NCI-H187 (cell line): Measurements from ENCODE around the gene UVRAG.

ENCODE experiments used
- DNase-seq, 2 experiments: peaks; one replicate each; lab custom pipeline; 2025; lab: John Stamatoyannopoulos, UW

Gene UVRAG

DNA sequence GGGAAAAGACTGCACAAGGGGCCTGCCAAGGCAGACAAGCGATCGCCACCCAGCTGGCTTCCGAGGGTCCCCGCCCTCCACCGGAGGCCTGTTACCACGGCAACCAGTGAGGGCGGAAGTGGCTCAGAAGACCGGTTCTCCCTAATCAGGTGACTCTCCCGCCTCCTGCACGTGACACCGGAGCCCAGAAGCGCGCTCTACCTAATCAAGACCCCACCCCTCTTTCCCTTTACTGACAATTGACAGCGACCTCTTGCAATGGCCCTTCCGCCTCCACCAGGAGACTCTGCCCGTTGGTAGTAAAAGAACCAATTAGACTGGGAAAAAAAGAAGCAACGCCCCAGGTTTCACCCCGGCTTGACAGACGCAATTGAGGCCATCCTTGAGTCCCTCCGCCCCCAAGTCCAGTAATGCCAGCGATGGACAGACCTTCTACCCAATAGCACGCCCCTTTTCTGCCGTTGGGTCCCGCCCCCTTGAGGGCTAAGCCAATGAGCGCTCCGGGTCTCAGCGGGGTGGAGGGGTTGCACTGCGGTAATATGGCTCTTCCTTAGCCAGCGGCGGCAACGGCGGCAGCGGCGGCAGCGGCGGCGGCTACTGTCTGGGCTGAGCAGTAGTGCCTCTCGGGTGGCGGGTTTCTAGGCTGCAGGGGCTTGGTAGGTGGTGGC, at the start of gene UVRAG:
UVRAG (plus strand) TSS at position 534 of the 668 bp plus-strand sequence. CDS start 198 bp downstream, outside the sequence.
- peak; percentile 99 to 100 for DNase-seq

DNA sequence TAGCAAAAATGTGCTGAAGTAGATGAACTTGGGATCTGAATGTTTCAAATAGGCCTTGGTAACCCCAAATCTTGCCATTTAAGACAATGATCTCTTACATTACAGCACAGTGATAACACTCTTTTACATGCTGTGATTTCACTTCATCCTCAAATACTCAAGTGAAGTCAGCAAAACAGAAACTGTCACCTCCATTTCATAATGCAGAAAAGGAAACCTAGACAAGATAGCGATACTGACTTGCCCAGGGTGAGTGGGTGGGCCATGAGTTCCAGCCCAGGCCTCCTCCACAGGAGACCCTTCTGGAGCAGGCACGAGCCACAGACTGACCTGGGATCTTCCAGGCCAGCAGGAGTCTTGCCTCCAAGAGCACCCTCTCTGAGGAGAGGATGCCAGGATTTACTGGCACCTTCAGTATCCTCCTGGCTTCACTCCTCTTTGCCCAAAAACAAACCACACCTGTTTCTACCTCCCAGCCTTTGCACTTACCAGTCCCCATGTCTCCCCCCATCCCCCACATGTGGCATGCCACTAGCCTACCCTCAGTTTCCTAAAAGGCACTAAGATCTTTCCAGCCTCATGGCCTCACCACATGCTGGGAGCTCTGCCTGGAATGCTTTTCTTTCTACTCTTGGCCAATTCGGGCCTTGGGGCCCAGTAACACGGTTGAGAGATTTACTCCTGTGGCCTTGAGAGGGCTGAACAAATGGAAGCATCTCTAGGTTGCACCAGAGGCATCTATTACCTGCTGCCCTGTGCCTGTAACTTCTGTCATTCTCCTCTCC, 48.4 kb upstream of the UVRAG start:
- DNase-seq: no peak

GRCh38 chr11:75767228-75767572, 47.8 kb upstream of the UVRAG start:
- DNase-seq: no peak

DNA sequence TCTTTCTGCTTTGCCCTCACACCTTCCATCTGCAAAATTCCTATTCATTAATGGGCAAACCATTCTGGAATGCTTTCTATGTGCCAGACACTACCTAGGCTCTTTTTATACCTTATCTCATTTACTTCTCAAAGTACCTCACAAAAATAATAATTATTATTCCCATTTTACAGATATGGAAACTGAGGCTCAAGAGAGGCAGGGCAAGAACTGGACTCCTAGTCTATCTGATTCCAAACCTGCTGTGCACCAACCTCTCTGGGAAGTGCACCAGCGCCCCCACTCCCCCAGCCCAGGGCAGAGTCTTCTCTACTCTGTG, 47.3 kb upstream of the UVRAG start:
- no peak for DNase-seq

GRCh38 chr11:75768112-75768908, 46.7 kb upstream of the UVRAG start, which contains the start of gene DGAT2:
Gene DGAT2 (plus strand): TSS chr11:75768778. CDS start chr11:75768992, 214 bp downstream.
- peak; percentile 67 to 77 for DNase-seq

GRCh38 chr11:75768909-75769771, 45.9 kb upstream of the UVRAG start:
- DNase-seq: no peak

GRCh38 chr11:75770102-75770501, 44.9 kb upstream of the UVRAG start:
- DNase-seq: no peak

- no peak for DNase-seq
Measured at GRCh38 chr11:75771646-75772410, 43.2 kb upstream of the UVRAG start.

- DNase-seq: no peak
Measured at GRCh38 chr11:75773595-75774353, 41.2 kb upstream of the UVRAG start.

- DNase-seq: no peak
Measured at GRCh38 chr11:75775056-75775455, 40.0 kb upstream of the UVRAG start.

DNA sequence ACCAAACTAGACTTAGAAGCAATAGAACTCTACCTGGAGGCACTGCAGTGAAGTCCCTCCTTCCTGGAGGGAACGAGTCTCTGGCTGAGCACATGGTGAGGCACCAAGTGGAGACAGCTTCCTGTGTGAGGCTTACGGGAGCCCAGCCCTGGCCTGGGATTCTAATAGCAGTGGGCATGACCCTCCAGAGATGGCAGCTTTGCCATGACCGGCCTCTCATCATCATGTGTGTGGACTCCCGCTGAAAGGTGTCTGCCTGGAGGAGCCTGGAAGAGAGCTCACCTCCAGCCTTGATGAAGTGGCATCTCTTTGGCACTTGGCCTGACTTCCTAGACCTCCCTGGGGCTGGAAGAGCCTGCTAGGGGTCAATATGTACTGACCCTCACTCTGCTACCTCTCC, 38.5 kb upstream of the UVRAG start:
- DNase-seq: no peak

GRCh38 chr11:75777461-75778110, 37.4 kb upstream of the UVRAG start:
- no peak for DNase-seq

DNA sequence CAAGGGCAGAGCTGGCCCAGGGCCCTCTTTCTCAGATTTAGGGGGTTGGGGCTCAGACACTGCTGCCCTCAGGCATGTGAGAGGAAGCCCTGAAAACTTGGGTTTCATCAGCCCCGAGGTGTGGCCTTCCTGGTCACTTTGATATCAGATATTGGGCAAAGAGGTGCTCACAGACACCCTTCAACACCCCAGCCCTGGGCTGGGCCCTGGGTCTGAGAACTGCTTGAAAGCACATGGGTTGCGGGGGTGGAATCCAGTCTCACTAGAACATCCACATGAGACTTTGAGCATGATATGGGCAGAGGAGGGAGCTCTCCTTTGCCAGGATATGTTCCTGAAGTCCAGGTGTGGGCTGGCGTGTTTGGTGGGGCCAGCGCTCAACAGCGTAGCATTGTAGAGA, 36.0 kb upstream of the UVRAG start:
- no peak for DNase-seq

DNA sequence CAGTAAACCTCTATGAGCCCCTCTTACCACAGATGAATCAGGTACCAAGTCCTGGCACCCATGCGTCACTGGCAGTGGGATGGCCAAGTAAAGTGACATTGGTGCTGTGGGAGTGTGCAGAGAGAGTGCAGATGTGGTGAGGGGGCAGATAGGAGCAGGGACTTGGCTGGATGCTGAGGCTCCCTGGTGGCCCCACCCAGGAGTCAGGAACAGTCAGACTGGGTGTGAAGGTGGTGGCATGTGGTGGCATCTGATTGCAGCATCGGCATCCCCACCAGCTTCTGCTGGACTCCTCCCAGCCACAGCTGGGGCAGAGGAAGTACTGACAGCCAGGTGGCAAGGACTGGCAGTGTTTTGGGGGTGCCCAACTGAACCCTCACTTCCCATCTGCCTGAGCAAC, 35.0 kb upstream of the UVRAG start:
- no peak for DNase-seq

DNA sequence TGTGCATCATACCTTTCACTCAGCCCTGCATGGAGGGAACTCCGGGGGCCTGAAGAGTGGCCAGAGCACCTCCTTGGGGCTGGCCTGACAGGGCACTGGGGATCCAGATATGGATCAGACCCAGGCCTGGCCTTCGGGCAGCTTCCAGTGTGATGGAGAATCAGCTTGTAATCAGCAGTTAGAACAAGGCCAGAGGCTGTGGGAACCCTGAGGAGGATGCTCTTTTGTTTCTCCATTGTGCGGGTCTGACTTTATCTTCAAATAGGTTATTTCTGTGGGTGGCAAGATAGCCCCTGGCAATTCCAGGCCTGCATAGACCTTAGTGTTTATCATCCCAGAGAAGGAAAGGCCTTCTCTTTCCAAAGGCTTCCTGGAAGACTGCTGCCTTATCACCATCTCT, 34.1 kb upstream of the UVRAG start:
- DNase-seq: no peak

GRCh38 chr11:75781296-75781695, 33.7 kb upstream of the UVRAG start:
- DNase-seq: no peak

- no peak for DNase-seq
Measured at GRCh38 chr11:75781831-75782230, 33.2 kb upstream of the UVRAG start.

DNA sequence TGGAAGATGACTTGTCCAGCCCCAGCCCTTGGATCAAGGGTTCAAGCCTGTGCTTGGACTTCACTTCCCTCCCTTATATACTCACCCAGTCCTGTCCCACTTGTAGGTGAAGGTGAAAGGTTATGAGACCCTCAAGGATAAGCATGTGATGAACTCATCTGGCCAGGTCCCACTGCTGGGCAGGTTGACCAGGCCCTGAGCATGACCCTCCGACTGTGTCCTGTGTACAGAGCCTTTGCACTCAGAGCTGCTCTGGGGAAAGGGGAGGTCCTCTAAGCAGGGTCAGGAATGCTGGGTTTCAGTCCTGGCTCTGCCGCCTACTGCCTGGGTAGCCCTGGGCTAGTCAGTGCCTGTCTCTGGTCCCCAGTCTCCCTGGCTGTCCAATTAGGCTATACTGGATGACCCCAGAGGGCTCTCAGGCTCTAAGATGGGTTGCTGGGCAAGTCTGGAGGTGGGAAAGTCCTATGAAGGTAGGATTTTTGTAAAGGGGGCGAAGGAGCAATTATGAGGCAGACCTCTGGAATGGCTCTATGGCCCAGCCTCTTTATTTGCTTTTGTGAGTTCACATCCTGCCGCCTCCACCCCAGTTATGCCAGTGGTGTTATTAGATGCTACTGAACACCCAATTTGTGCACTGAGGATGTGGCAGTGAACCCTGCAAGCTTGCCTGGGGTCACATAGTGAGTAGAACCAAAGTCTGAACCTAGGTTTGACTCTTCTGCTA, 32.3 kb upstream of the UVRAG start:
- no peak for DNase-seq

GRCh38 chr11:75783416-75784084, 31.5 kb upstream of the UVRAG start:
- DNase-seq: no peak
